Measurements from ENCODE around the gene EIF3B. TPM values are rescaled to one million over a fixed set of nuclear protein-coding genes. Genes with fewer than 3 reads are reported as not detected.

Gene EIF3B
- total and polyA plus RNA-seq, 9 of the 15 experiments (the other 6 are each of a cell fraction or from before 2014, with no cell fraction given) = 25.9 to 494 (median 357) TPM

DNA sequence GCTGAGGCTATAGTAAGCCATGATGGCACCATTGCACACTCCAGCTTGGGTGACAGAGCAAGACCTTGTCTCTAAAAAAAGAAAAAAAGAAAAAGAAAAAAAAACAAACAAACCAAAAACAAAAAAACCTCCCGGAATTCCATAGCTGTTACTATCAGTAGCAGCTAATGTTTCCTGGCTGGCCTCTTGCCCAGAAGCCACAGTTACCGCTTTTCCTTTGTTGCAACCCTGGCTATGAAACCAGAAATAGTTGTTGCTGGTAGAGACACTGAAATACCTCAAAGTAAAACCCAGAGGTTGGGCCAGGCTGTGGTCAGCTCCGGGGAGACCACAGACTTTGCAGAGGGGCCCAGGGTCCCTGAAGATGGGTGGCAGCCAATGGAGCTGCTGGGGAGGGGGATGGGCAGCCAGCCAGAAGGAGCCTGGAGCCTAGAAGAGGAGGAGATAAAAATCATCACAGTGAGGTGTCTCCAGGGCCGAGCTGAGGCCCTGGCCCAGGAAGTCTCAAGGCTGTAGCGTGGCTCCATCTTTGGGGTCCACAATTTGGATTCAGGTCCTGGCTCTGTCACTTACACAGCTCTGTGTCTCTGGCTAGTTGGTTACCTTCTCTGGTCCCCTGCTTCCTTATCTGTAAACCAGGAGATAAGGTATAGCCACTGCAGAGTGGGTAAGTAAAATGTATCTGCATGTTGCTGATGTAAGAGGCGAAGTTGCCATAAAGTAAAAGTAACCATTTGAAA, 45.4 kb downstream of the EIF3B start (continued):
- TF ChIP-seq, protein P1, sequence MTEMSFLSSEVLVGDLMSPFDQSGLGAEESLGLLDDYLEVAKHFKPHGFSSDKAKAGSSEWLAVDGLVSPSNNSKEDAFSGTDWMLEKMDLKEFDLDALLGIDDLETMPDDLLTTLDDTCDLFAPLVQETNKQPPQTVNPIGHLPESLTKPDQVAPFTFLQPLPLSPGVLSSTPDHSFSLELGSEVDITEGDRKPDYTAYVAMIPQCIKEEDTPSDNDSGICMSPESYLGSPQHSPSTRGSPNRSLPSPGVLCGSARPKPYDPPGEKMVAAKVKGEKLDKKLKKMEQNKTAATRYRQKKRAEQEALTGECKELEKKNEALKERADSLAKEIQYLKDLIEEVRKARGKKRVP (CRISPR knock-in tag; IDR thresholded peaks at IDR 0.05) = peak; percentile 63
- TF ChIP-seq RFX7 (CRISPR knock-in tag; IDR thresholded peaks at IDR 0.05) = no peak
- no peak for TF ChIP-seq NKRF (IDR thresholded peaks at IDR 0.05; ENCODE audit: borderline replicate concordance)
- no peak for TF ChIP-seq ERF (CRISPR knock-in tag; IDR thresholded peaks at IDR 0.05)
- no peak for TF ChIP-seq ZNF133 (CRISPR knock-in tag; IDR thresholded peaks at IDR 0.05)
- TF ChIP-seq SFPQ (IDR thresholded peaks at IDR 0.05; ENCODE audit: low read depth, low read length) = no peak
- TF ChIP-seq NUFIP1 (IDR thresholded peaks at IDR 0.05; ENCODE audit: partially characterized antibody) = no peak
- no peak for TF ChIP-seq CREB5 (CRISPR knock-in tag; IDR thresholded peaks at IDR 0.05)
- TF ChIP-seq ZNF717 (CRISPR knock-in tag; IDR thresholded peaks at IDR 0.05) = no peak
- no peak for TF ChIP-seq EWSR1 (IDR thresholded peaks at IDR 0.05; ENCODE audit: borderline replicate concordance, low read depth, partially characterized antibody)
- TF ChIP-seq RHOXF2B (CRISPR knock-in tag; conservative IDR thresholded peaks at IDR 0.05) = no peak
- no peak for TF ChIP-seq ZNF311 (CRISPR knock-in tag; IDR thresholded peaks at IDR 0.05)
- no peak for TF ChIP-seq ZNF407 (IDR thresholded peaks at IDR 0.05; ENCODE audit: low read depth)

Data from K562 (cell line).